ENCODE results near the gene CSMD2. TPM values are rescaled to one million over a fixed set of nuclear protein-coding genes. Genes with fewer than 3 reads are reported as not detected.

CSMD2 gene
- total RNA-seq, 4 donors from 2014 or later, result 0.09 to 0.20 TPM; not detected in 2

DNA sequence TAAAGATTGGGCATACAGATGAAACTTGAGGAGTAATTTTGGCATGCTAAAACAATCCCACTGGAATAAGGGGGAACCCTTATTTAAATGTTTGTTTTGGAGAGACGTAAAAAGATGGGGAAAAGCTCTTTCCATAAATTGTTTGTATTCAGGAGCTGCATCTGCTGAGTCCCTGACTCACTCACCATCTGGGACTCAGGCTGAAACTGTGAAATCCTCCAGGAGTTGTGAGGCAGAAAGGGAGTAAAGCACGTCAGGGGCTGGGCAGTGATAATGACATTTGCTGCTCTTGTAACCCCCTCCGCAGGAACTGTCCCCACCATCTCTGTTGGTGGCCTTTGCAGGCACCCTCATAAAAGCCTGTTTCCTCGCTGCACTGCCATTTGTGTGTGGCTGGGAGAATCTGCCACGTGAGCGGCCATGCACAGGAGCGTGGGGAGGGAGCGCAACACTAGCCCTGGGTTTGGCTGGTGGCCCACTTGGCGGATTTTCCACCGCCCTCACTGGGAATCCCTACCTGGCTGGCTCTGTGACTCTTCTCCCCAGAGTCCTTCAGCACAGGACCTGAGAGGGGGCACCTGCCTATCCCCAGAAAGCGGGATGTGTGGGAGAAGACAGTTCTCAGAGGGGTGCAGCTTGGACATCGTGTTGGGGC, 647.3 kb downstream of the CSMD2 start:
- Histone ChIP-seq H3K9me3 (no peaks in the 10 kb centered on the region), H3K27ac (no peak overlapping the region), H3K4me1 (no peaks in the 10 kb centered on the region), H3K36me3 (no peaks in the 10 kb centered on the region), H3K27me3 (no peaks in the 10 kb centered on the region), H3K4me3 (no peak overlapping the region)
- in situ Hi-C loops (cut with MboI; ENCODE audit: low sequenced_read_pairs in 4 of 4), result no loop called here
- no peak for DNase-seq
- intact Hi-C loops (cut with DNase I; ENCODE audit: low total_unique reads), result no loop called here
- no peak for ATAC-seq
- TF ChIP-seq, protein P1, sequence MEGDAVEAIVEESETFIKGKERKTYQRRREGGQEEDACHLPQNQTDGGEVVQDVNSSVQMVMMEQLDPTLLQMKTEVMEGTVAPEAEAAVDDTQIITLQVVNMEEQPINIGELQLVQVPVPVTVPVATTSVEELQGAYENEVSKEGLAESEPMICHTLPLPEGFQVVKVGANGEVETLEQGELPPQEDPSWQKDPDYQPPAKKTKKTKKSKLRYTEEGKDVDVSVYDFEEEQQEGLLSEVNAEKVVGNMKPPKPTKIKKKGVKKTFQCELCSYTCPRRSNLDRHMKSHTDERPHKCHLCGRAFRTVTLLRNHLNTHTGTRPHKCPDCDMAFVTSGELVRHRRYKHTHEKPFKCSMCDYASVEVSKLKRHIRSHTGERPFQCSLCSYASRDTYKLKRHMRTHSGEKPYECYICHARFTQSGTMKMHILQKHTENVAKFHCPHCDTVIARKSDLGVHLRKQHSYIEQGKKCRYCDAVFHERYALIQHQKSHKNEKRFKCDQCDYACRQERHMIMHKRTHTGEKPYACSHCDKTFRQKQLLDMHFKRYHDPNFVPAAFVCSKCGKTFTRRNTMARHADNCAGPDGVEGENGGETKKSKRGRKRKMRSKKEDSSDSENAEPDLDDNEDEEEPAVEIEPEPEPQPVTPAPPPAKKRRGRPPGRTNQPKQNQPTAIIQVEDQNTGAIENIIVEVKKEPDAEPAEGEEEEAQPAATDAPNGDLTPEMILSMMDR (IDR thresholded peaks at IDR 0.05 in 4 of 5, conservative IDR thresholded peaks at IDR 0.05 in 1 of 5), result no peak
- no peak for TF ChIP-seq POLR2A (IDR thresholded peaks at IDR 0.05)

DNA sequence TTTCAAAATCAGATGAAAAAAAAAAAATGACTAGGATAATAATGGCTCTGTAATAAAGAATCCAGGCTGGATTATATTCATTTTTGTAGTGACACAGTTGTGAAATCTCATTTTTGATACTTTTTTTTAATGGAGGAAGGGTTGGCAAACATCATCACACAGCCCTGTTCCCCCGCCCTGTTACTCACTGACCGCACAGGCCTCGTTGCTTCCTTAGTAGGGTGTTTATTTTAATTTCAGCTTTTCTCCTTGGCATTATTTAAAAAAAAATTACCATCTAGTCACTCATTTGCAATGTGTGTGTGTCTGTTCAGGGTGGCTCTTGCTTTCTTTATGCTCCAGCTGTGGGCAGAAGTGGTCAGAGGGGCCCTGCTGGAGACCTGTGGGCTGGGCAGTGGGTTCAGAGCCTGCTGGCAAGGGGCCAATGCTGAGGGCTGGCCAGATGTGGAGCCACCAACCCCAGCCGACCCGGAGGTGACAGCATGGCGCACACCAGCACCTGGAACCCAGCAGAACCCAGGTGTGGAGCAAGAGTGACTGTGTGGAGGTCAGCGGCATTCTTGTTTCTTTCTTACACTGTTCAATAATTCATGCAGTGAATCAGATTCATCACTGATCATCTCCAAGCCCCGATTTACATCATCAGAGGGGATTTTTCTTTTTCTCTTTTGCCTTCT, 648.0 kb downstream of the CSMD2 start:
- H3K4me1 ChIP-seq, result no peaks in the 10 kb centered on the region
- H3K36me3 ChIP-seq, result no peaks in the 10 kb centered on the region
- in situ Hi-C loops (cut with MboI; ENCODE audit: low sequenced_read_pairs in 4 of 4), result no loop called here
- H3K9me3 ChIP-seq, result no peaks in the 10 kb centered on the region
- intact Hi-C loops (cut with DNase I; ENCODE audit: low total_unique reads), result no loop called here
- H3K4me3 ChIP-seq, result no peak overlapping the region
- no peak for TF ChIP-seq POLR2A (IDR thresholded peaks at IDR 0.05)
- TF ChIP-seq, protein P1 (IDR thresholded peaks at IDR 0.05 in 4 of 5, conservative IDR thresholded peaks at IDR 0.05 in 1 of 5), result no peak
- no peak for DNase-seq
- ATAC-seq, result no peak
- no peaks in the 10 kb centered on the region for H3K27me3 ChIP-seq
- H3K27ac ChIP-seq, result no peak overlapping the region

DNA sequence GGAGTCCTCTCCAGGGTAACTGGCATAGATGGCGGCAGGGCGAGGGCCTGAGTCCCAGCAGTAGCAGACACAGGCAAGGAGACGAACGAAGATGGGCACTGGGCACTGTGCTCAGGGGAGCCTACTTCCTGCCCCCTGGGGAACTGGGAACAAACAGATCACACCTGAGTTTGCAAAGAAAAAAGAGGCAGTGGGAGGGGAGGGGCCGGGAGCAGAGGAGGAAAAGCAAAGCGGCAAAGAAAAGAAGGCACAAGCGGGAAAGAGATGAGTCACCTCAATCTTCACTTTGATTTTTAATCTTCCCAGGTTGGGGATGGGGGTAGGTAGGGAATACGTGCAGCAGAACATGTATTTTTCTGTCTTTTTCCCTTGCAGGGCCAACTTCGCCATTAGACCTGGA, 648.6 kb downstream of the CSMD2 start:
- H3K4me1 ChIP-seq, result no peaks in the 10 kb centered on the region
- H3K27me3 ChIP-seq, result no peaks in the 10 kb centered on the region
- DNase-seq (no peak), ATAC-seq (no peak)
- in situ Hi-C loops (cut with MboI; ENCODE audit: low sequenced_read_pairs in 4 of 4), result no loop called here
- no peak for TF ChIP-seq POLR2A (IDR thresholded peaks at IDR 0.05)
- TF ChIP-seq, protein P1 (IDR thresholded peaks at IDR 0.05 in 4 of 5, conservative IDR thresholded peaks at IDR 0.05 in 1 of 5), result no peak
- H3K27ac ChIP-seq, result no peak overlapping the region
- intact Hi-C loops (cut with DNase I; ENCODE audit: low total_unique reads), result no loop called here
- no peaks in the 10 kb centered on the region for H3K36me3 ChIP-seq
- no peak overlapping the region for H3K4me3 ChIP-seq
- no peaks in the 10 kb centered on the region for H3K9me3 ChIP-seq

- in situ Hi-C loops (cut with MboI; ENCODE audit: low sequenced_read_pairs in 4 of 4) (no loop called here), intact Hi-C loops (cut with DNase I; ENCODE audit: low total_unique reads) (no loop called here)
- TF ChIP-seq, protein P1 (IDR thresholded peaks at IDR 0.05 in 4 of 5, conservative IDR thresholded peaks at IDR 0.05 in 1 of 5), result no peak
- TF ChIP-seq POLR2A (IDR thresholded peaks at IDR 0.05), result no peak
Measured at GRCh38 chr1:33515607-33516006, 649.4 kb downstream of the CSMD2 start.

More at GRCh38 chr1:33515607-33516006, 649.4 kb downstream of the CSMD2 start:
- Histone ChIP-seq H3K9me3 (no peaks in the 10 kb centered on the region), H3K4me3 (no peak overlapping the region), H3K36me3 (no peaks in the 10 kb centered on the region), H3K4me1 (no peaks in the 10 kb centered on the region), H3K27me3 (no peaks in the 10 kb centered on the region), H3K27ac (no peak overlapping the region)
- ATAC-seq, result no peak
- DNase-seq, result no peak

Measured in gastrocnemius medialis (tissue), 4 donors.